Measurements from ENCODE around the gene NEDD4L.
A peak's percentile ranks its signal among the peaks of the same experiment; 100 is the strongest.

NEDD4L gene

DNA sequence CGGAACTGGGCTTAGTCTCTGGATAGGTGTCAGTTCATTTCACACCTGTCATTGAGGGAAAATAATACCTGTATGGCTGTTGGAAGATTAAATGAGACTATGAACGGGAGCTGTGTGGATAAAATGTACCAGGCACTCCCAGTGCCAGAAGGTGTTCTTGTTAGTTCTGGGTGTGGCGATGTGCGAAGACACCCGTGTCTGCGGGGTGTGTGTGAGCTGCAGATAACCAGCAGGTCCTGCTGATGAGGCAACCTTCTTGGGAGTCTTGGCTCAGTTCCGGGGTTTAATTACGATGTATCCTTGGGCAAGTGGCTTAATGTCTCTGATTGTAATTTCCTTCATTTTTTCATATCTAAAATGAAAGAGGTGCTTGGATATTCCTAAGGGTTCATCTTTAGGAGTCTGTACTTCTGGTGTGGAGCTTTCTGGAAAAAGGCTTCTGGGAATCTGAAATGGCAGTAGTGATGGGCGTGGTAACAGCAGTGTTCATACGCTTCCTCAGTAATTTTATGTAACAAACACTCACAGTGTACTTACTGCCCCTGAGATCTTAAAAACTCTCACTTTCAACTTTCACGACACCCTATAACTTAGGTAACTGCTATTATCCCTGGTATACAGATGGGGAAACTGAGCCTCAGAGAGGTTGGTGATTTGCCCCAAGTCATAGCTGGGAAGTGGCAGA is 35.0 kb downstream of the NEDD4L start:
- Histone ChIP-seq H3K4me3 (no peak overlapping the region), H3K27ac (peak overlapping the region in 1 of 21 experiments; percentile 48)

DNA sequence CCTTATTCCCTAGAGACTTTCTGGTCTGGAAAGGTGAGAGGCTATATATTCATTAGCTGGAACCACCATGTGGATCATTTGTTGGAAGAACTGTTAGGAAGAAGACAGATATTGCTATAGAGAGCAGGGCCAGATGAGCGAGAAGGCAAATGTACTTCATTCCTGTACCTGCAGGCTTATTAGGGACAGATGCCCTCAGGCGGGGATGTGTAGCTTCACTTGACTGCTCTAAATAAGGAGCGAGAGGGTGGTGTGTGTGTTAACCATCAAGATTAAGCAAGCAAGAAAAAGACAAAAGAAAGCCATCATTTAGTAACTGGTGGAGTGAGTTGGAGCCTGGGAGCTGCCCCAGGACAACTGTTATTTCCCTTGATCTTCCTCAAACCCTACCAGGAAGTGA is 36.4 kb downstream of the NEDD4L start:
- H3K27ac ChIP-seq, result no peak overlapping the region
- no peak overlapping the region for H3K4me3 ChIP-seq

DNA sequence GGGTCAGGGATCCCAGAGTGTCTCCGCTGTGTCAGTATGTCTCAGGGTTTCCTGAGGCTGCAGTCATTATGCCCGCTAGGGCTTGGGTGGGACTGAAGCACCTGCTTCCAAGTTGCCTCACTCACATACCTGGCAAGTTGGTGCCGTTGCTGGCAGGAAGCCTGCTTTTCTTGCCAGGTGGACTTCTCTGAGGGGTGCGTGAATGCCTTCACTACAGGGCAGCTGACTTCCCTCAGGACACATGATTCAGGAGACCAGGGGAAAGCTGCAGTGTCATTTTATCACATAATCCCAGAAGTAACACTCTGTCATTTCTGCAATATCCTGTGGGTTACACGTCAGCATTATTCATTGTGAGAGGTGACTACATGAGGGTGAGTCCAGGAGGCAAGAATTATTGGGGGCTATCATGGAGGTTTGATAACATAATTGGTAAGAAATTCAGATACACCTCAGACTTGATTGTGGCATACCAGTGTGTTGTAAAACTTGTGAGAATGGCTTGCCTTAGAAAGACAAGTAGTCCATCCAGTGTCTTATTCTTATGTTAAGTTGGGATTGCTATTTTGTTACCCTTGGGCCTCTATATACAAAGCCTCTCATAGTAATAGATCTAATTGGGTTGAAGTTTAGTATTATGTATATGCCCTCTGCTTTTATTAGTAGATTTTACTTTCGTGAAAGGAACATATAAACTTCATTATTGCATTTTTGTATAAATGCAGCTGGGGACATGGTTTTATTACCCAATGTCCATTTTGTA is 44.1 kb downstream of the NEDD4L start:
- Histone ChIP-seq H3K4me3 (no peak overlapping the region), H3K27ac (no peak overlapping the region)

DNA sequence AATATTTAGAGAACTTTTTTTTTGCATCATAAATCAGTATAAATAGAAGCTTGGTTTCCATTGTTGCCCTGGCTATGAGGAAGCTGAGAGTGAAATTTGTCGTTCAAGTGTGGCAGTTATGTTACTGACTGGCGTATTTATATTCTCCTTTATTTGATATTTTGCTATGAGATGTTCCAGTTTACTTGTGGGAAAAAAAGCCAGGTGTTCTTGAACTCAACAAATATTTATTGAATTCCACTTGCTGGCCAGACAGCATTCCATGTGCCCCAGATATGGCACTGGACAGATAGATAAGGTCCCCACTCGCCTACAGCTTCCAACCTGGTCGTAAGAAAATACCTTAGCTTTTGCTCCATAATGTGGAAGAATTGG is 44.7 kb downstream of the NEDD4L start:
- no peak overlapping the region for H3K4me3 ChIP-seq
- H3K27ac ChIP-seq, result no peak overlapping the region

DNA sequence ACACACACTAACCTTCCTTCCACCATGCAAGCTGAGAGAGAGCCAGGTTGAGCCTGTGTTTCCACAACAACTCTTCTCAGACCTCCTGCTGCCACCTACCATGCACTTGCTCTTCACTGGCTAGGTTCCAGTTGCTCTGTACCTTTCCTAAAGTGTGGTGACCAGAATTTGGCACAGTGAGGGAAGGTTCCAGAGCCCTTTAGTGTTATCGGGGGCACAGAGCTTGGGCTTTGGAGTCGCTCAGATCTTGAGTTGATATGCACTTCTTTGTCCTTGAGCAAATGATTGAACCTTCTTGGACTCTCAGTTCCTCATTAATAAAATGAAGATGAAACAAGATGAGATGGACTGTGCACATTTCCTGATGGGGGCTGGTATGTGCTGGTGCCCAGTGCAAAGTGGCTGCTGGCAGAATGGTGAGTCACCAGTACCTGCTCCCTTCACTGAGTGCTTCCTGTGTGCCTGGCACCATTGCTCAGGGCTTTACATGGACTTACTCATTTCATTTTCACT is 47.1 kb downstream of the NEDD4L start:
- no peak overlapping the region for H3K27ac ChIP-seq
- no peak overlapping the region for H3K4me3 ChIP-seq

DNA sequence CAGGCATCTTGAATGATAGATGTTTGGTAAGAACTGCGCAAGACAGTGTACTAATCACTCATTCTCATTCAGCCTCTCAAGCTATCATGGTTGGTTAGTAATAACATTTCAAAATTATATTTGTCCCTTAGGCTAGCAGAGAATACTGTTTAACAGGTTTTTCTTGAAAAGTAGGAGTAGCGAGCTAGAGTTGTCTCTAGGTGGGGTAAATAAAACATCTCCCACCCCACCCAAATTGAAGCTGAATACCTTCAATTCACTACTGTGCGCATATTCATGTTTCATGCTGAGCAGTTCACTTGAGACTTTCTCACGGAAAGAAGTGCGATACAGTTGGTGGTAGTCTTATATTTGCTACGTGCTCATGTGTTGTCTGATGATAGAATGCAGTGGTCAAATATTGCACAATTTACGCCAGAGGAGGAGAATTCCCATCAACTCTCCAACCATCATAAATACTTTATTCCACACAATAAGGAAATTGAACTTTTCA is 49.3 kb downstream of the NEDD4L start:
- no peak overlapping the region for H3K4me3 ChIP-seq
- no peak overlapping the region for H3K27ac ChIP-seq

DNA sequence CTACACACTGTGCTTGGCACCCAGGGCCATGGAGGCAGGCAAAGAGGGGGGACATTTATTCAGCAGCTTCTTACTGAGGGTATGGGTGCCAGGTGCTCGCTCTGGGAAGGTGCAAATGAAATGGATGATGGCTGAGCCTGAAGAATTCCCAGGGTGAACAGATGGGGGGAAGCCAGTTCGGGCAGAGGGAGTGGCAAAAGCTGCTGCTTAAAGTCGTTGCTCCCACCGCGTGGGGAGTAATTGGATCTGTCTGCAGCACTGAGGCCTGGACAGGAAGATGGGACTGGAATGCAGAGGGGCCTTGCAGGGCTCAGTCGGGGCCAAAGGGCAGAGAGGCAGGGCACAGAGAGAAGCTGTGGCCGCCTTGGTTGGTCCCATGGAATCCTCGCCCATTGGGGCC is 51.2 kb downstream of the NEDD4L start:
- no peak overlapping the region for H3K27ac ChIP-seq
- no peak overlapping the region for H3K4me3 ChIP-seq

DNA sequence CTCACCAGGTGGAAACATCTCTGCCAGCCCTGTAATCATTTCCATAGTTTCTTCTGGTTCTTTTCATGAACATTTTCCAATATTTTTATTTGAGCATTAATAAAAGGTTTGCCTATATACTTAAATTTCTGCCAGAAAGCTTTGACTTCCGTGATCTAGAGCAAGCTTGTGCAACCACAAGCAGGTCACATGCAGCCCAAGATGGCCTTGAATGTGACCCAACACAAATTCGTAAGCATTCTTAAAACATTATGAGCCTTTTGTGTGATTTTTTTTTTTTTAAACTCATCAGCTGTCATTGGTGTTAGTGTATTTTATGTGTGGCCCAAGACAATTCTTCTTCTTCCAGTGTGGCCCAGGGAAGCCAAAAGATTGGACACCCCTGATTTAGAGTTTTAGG is 51.6 kb downstream of the NEDD4L start:
- Histone ChIP-seq H3K27ac (no peak overlapping the region), H3K4me3 (no peak overlapping the region)

DNA sequence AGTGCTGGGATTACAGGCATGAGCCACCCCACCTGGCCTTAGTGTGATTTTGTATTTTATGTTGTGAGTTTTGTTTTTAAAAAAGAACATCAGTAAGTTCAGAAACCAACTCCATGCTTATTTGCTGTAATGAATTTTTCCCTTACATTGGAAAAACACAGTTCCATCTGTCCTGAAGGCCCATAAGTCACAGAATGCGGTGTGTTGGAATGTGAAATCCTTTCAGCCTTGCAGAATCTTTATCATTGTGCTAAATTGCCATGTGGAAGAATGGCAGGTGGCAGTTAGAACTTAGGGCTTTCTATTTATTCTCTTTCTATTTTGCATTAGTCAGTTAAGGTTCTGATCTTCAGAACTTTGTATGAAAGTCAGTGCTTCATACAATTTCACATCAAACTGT is 52.6 kb downstream of the NEDD4L start:
- H3K4me3 ChIP-seq, result no peak overlapping the region
- H3K27ac ChIP-seq, result peak overlapping the region in 1 of 21 experiments; percentile 47

DNA sequence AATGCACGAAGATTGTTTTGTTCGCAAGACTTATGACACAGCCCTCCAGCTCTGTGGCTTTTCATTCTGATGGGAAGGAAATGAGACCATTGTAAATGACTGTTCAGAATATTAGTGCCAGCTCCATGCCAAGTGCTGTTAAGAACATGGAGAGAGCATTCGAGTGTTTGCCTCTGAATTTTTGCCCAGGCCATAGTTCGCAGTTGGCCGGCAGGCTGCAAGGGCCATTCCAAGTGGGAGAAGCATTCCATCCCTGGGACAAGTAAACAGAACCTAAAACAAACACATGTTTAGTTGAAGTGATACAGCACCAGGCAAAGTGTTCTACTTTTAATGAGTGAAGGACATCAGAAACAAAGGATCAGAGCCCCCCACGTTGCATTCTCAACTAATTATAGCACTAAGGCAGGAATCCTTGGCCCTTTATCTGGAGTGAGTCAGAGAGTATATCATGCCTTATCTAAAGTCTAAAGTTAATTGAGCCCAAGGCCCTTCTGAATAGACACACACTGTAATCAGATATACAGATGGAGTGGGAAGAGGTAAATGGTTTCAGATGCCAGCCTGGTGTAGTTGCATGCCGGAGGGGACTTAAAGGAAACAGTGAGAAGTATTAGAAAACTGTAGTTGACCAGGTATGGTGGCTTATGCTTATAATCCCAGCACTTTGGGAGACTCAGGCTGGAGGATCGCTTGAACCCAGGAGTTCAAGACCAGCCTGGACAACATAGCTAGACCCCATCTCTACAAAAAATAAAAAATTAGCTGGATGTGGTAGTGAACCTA is 53.3 kb downstream of the NEDD4L start:
- no peak overlapping the region for H3K4me3 ChIP-seq
- peak overlapping the region in 1 of 21 experiments; percentile 50 for H3K27ac ChIP-seq

DNA sequence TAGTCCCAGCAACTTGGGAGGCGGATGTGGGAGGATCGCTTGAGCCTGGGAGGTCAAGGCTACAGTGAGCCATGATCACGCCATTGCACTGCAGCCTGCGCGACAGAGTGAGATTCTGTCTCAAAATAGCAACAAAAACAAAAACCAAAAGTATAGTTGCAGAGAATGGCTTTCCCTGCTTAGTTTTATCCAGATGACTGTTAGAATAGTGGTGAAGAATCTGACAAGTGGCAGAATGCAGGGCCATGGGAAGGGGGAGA is 53.8 kb downstream of the NEDD4L start:
- H3K27ac ChIP-seq, result peak overlapping the region in 1 of 21 experiments; percentile 50
- H3K4me3 ChIP-seq, result no peak overlapping the region

DNA sequence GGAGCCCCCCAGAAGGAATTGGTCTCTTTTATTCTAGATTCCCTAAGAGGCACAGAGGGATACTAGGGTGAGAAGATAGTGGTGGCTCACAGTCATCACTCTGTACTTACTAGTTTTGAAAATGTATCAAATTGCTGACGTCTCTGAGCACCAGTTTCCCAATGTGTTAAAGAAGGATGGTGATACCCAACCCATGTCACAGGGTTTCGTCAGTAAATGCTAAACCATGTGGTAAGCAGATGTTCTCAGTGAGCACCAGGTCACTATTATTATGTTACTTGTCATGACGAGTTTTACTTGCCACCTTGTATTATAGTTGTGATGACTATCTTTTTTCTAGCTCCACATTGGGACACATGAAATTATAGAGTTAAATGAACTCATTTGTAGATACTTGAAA is 54.7 kb downstream of the NEDD4L start:
- no peak overlapping the region for H3K4me3 ChIP-seq
- H3K27ac ChIP-seq, result no peak overlapping the region

DNA sequence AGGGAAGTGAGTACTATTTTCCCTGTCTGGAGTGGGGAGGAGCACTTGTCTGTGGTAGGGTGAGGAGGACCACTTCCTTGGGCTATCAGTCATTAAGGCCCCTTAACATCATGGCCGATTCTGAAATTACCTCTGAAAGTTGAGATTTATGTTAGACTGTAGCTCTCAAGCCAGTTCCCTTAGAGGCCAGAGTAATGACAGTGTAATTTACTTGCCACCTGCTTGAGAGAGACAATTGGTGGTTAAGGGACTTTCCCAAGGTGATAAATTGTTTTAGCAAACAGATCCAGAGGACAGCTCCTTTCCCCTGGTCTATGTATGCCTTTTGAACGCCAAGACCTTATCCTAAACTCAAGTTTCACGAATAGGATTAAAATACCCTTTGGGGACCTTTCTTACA is 56.1 kb downstream of the NEDD4L start:
- Histone ChIP-seq H3K4me3 (no peak overlapping the region), H3K27ac (no peak overlapping the region)

DNA sequence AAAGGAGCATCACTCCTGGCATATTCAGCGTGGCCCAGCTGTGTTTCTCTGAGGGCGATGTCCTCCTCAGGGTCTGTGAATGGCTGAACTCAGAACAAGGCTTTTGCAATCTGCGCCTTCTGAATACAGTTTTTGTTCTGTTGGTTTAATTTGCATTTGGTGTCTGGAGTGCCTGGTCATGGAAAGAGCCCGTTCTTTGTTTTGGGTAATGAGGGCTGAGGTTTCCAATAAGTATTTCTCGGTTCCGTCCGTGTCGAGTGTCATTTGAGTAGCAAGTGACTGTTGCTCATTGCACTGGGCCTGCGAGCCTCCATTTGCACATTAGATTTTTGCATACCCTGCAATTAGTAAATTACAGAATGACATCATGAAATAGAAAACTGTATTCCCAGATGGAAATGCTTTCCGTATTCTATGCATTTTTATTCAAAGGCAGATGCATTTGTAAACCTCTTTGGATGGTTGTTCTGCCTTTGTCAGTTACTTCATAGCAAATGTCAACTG is 57.3 kb downstream of the NEDD4L start:
- no peak overlapping the region for H3K27ac ChIP-seq
- no peak overlapping the region for H3K4me3 ChIP-seq

DNA sequence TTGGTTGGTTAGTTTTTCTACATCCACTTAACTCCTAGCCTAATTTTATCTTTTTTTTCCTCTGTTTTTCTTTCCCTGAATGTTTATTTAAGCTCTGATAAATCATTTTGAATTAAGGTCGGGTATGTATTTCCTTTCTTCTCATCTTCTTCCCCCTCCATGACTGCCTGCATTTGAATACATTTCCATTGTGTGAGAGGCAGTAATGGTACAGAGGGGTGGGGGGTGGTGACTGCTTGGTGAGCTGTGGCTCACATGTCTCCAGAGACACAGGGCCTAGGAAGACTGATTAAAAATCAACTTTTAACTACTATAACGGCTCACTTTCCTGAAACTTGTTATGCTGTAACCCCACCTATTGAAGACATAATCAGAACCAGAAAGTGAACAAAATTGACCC is 58.0 kb downstream of the NEDD4L start:
- no peak overlapping the region for H3K27ac ChIP-seq
- no peak overlapping the region for H3K4me3 ChIP-seq

DNA sequence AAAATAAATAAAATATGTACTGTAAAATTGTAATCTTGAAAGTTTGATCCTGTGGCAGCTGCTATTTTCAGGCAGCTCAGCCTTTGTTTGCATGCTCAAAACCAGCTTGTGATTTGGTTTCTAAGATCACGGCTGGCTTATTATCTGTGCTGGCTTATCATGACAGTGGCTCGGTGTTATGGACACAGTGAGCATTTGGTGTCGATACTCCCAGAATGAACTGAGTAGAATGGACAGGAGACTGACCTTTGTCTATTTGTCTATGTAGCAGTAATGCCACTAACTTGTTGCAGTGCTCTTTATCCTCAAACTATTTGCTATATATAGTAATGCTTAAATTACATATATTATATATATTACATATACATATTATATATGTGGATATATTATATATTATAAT is 58.8 kb downstream of the NEDD4L start:
- H3K4me3 ChIP-seq, result no peak overlapping the region
- H3K27ac ChIP-seq, result no peak overlapping the region

DNA sequence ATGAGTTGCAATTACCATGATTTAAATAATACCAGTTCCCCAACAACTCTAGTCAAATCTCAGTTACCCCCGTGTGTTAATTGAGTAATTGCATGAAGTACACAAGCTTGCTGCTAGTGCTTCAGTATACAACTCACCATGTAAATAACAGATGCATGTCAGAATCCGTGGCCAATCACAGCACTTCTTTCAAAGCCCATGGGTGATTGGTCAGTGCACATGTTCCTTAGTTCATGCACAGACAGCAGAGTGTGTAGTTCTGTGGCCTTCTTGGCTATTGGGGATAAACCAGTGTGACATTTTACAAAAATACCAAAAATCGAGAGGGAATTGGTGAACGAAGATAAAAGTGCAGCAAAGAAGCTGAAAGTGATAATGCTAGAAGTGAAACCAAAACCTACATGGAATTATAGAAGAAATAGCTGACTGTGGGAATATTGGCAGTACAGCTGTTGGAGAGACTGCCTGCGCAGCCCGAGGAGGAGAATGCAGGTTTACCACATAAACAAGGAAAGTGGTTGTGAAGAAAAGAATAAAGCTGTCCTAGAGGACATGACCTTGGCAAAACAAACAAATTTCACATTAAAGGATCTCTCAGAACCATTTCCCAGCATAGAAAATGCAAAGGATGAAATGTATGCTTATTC is 59.4 kb downstream of the NEDD4L start:
- no peak overlapping the region for H3K4me3 ChIP-seq
- H3K27ac ChIP-seq, result no peak overlapping the region

DNA sequence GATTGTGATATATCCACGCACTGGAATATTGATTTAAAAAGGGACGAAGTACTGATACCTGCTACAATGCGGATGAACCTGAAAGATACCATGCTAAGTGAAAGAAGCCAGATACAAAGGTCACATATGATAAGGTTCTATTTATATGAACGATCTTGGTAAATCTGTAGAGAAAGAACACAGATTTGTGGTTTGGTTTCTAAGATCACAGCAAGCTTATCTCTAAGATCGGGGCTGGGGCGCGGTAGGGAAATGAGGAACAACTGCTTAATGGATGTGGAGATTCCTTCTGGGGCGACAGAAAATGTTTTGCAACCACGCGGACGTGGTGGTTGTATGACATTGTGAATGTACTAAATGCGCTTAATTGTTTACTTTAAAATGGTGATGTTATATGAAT is 60.1 kb downstream of the NEDD4L start:
- Histone ChIP-seq H3K27ac (no peak overlapping the region), H3K4me3 (no peak overlapping the region)

DNA sequence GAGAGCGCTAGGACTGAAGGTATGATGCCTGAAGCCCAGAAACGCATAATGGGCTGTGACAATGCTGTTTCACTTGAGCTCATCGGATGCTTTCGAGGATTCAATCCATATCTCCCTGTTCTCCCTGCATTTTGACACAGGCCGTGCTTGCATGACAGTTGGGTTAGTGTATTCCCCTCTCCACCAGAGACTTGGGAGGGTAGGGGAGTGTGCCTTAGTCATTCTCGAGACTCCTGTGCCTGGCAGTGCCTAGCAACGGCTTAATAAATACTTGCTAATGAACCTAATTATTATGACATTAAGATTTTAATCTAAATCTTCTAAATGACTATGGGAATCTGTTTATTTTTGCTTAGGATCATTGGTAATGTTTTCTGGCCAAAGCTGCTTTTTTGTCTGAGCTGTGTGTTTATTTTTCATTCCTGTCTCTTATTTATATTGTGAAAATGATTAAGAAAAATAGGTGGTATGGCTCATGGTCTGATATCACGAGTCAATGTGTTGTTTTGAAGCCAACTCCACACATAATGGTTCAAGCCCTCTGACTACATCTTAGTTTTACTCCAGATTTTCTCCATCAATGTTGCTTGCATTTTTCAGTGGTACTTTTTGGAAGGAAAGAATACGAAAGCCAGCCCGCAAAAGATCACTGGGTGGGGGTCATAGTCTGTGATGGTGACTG is 61.3 kb downstream of the NEDD4L start:
- no peak overlapping the region for H3K4me3 ChIP-seq
- H3K27ac ChIP-seq, result peak overlapping the region in 1 of 21 experiments; percentile 32

DNA sequence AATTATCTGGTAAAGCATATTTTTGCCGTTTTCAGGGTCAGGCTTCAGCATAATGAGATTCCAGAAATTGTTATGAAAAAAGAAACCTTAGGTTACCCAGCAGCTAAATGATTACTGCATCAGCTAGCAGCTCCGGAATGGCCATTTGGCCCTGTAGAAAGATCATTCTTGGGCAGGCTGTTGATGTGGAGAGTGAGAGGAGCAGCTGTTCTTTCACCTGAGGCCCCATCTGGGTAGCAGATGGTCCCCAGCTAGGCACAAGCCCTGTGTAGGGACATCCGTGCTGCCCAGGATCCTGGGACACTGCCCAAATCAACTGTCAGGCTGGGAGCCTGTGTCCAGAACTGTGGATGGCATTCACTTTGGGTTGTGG is 61.8 kb downstream of the NEDD4L start:
- Histone ChIP-seq H3K4me3 (no peak overlapping the region), H3K27ac (peak overlapping the region in 1 of 21 experiments; percentile 32)

All from skin epidermis (tissue), 12 donors.